GM18511 (cell line): Measurements from ENCODE around the gene ERN1.

Experiments
- ATAC-seq: cut with Tn5 transposase; IDR thresholded peaks from one replicate; pipeline ENCODE4 v1.9.1; 2021; ENCODE audit warnings: mild to moderate bottlenecking, moderate library complexity; ENCODE audit not compliant: unreplicated experiment

Gene ERN1

DNA sequence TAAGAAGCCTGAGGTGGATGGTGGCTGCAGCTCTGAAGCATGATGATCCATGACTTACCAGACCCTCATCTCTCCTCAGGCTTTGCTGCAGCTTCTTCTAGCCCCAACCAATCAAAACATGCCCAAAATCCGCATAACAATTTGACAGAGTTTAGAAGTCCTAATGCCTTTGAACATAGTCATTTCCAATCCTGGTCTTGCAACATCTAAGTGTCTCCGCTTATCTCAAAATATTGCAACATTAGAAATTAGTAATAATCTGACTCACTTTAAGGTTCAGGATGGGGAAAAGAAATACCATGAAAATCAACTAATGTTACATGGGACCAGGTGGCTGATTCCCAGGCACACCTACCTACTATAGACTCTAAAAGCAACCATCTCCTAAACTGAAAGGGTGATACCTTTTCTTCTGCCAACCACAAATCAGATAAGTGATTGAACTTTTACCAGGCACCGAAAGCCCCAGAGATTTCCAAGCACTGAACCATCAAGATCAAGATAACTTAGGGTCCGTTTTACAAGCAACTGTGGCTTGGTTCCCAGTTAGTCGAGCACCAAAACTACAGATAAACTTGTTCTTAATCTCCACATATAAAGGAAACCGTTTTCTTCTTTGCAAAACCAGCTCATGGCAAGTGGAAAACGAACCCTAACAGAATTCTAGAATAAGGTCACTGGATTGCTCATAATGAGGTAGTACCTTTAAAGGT lies 14.0 kb downstream of the ERN1 start:
- ATAC-seq: no peak

DNA sequence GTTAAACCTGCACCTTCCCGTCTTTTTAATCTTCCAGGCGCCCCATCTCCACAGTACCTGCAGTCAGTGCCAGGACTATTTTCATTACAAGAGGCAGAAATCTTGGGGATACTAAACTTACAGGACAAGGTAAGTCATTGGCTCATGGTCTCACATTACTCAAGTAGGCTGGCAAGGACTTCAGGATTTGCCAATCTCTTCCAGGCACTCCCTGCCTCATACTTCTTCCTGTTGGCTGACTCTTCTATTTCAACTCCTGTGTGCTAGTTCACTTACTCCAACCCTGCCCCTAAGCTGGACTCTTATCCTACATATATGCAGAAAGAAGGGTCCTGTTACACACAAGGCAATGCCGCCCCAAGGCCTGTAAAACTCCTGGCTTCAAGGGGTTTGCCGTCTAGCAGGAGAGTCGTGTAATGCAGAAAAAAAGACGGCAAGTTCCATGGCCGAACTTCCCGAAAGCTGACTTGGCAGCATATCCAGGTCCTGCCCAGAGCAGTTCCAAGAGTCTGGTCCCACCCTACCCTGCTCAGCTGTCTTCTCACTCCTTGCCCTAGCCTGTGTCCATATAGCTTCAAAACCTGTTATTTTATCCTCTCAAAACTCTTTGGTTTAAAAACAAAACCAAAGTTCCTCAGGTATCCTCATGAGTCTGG lies 14.8 kb downstream of the ERN1 start:
- no peak for ATAC-seq

- ATAC-seq: no peak
Observed at GRCh38 chr17:64113006-64113405, 16.9 kb downstream of the ERN1 start.

GRCh38 chr17:64111831-64112230 lies 18.1 kb downstream of the ERN1 start:
- ATAC-seq: no peak

DNA sequence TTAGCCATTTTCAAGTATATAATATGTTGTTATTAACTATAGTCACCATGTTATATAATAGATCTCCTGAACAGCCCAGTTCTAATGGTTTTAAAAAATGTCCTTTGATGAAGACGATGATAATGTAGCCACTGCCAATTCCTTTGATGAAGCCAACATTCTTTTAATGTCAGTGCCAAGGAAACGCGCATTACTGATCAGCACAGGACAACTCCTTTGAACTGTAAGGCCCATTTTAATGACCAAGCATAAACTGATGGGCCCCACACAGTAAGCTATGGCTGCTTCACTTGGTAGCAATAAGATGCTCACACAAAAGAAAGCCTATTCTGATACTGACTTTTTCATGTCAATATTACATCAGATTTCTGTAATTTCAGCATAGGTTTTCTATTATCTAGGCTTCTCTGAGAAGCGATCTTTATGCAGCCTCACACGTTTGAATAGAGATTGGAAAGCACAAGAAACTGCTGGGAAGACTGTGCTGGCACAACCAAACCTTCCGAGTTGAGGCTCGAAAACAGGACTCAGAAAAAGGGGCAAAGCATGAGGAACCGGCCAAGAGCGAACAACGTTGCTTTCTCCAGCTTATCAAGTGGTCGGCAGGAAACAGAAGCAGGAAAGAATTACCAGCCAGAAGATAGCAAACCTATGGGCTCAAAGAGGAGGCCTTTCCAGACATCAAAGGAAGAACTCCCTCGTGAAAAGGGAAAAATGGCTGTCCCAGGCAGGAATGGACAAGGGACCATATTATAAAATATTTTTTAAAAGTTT lies 19.4 kb downstream of the ERN1 start:
- no peak for ATAC-seq

- ATAC-seq: no peak
Observed at GRCh38 chr17:64109400-64109799, 20.5 kb downstream of the ERN1 start.

GRCh38 chr17:64107500-64108236 lies 22.3 kb downstream of the ERN1 start:
- no peak for ATAC-seq

DNA sequence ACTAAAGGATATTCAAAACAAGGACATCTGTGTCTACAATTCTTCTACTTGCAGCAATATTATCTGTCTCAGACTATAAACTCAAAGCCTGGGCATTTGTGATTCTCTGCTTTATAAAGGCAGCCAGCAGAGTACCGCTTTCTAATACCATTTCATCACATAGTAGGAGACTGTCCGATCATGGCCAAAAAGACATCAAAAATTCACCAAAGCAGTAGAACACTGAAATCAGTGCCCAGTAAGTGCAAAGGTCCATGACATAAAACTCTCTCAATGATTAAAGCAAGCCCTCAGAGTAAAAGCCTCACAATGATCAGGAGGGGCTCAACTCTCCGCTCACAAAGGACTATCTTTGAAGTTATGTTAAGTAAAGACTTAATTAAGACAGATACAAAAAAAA lies 23.0 kb downstream of the ERN1 start:
- ATAC-seq: no peak

DNA sequence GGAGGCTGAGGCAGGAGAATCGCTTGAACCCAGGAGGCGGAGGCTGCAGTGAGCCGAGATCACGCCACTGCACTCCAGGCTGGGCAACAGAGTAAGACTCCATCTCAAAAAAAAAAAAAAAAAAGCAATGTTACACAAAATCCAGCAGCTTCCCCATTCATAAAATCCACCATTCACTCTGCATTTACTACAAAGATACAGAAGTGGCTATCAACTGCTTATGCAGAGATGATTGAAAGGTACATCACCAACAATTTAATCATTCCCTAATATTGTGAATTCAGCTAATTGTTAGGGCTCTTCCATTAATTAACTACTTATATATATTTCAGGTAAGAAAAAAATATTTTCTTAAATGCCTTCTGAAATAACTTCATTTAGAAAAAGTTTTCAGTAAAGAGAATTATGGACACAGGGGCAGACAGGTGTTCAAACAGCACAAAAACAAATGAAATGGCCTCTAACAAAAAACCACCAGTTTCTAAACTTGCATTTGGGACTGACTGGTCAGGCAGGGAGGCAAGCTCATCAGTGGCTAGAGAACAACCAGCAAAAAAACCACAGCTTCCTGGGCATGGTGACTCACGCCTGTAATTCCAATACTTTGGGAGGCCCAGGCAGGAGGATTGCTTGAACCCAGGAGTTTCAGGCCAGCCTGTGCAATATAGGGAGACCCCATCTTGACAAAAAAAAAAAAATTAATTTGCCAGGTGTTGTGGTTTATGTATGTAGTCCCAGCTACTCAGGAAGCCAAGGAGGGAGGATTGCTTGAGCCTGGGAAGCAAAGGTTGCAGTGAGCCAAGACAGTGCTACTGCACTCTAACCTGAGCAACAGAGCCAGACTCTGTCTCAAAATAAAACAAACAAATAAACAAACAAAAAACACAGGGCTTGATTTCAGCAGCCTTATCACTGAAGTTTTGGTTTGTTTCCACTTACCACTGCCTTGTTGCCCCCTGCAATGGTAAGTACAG lies 26.3 kb downstream of the ERN1 start:
- ATAC-seq: peak; percentile 55

GRCh38 chr17:64102627-64103390 lies 27.1 kb downstream of the ERN1 start:
- no peak for ATAC-seq

DNA sequence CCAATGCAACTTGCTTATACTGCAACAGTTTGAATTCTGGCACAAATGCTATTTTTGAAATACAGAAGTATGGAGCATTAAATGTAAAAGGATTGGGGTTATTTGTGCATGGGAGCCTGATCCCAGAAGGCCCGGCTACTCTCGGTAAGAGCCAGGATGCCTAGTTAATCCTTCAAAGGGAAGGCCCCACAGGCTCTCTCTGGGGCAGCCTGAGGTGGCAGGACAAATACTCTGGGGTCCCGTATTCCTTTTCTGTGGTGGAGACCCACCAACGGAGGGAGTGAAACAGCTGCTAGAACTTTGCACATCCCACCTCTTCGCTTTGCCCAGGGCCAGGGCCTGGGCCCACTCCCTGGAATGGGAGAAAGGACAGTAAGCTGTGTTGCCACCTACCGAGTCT lies 30.4 kb downstream of the ERN1 start:
- no peak for ATAC-seq

- no peak for ATAC-seq
Observed at GRCh38 chr17:64097196-64097936, 32.6 kb downstream of the ERN1 start.

DNA sequence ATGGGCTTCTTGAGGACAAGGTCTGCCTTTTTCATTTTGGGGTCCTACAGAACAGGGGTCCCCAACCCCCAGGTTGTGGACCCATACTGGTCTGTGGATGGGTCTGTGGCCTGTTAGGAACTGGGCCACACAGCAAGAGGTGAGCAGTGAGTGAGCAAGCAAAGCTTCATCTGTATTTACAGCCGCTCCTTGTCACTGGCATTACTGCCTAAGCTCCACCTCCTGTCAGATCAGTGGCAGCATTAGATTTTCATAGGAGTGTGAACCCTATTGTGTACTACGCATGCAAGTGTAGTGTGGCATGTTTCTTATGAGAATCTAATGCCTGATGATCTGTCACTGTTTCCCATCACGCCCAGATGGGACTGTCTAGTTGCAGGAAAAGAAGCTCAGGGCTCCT lies 33.9 kb downstream of the ERN1 start:
- no peak for ATAC-seq

DNA sequence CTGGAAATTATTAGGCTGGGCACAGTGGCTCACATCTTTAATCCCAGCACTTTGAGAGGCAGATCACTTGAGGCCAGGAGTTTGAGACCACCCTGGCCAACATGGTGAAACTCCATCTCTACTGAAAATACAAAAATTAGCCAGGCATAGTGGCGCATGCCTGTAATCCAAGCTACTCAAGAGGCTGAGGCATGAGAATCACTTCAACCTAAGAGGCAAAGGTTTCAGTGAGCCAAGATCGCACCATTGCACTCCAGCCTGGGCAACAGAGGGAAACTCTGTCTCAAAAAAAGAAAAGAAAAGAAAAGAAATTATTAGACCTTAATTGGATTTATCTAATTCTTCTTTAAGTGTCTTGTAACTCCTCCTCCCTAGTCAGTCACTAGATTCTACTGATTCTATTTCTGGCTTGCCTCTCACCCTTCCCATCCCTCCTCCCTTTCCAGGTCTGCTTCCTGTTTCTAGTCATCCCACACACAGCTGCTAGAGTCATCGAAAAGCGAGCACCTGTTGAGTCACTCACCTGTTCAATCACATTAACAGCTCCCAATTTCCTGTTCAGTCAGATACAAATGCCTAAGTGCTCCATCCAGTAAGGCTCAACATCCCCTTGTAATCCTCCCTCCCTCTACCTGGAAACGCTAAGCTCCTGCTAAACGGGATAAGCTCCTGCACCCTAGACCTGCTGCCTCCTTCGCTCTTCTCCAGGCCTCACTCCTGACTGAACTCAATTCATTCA lies 34.6 kb downstream of the ERN1 start:
- ATAC-seq: no peak

- no peak for ATAC-seq
Observed at GRCh38 chr17:64094412-64094811, 35.5 kb downstream of the ERN1 start.

DNA sequence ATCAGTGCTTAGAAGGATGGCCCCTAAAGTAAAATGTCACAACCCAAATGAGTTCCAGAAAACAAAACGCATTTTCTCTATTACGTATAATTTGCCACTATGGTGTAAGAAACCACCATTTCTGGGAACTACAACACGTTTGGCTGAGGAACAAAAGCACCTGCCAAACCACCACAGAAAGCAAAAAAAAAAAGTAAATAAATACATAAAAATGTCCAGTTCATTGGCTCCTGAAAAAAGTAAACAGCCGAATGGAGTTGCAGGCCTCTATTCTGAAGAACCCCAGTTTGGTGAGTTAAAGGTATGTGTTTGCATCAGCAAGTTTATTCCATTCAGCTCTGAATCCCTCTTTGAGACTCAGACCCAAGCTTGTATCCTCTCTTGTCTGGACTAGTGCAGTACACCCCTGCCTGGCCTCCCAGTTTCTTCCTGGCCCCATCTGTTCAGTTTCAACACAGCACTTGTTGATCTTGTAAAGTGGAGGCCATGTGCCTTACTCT lies 36.9 kb downstream of the ERN1 start:
- ATAC-seq: no peak

DNA sequence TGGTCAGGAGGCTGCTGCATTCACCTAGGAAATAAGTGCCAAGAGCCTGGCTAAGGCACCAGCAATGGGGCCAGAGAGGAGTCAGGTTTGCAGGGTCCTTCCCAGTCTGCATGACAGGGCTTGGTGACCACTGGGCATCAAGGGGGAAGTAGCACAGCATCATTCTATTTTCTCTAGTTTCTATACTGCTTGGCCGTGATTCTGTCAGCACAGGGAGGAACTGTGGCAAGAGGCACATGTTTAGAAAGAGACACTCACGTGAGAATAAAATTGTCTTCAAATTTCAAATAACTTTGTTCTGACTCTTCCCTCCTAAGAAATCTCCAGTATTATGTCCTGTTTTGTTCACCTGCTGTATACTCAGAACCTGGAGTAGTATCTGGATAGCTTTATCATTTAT lies 37.8 kb downstream of the ERN1 start:
- ATAC-seq: no peak

DNA sequence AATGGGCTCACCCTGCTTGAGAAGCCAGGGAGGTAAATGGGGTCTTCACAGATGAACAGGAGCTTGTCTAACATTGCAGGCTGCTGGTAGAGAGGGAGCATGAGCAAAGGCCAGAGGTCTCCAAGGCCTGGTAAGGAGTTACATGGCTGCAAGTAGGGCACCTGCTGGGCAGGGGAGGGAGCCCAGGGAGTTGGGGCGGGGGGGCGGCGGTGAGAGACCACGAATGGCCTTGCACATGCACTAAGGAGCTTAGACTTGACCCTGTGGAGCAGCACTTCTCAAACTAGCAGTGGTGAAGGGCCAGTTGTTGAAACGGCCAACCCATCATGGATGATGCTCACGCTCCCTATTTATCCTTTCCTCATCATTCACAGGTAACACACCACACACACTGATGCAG lies 38.4 kb downstream of the ERN1 start:
- no peak for ATAC-seq
